Measurements from ENCODE around the gene TPM4.
"Not testable (repeated sequence)": the region's sequence is repeated elsewhere in the genome, so short reads cannot be mapped to it uniquely, and the experiment has no call there.

The TPM4 gene

GRCh38 chr19:16094360-16095070 lies 18.2 kb downstream of the TPM4 start:
- DNase-seq (ENCODE audit: low read depth in 1 of 2, low spot score in 1 of 2), result no peak

- no peak for DNase-seq (ENCODE audit: low read depth in 1 of 2, low spot score in 1 of 2)
Measured at GRCh38 chr19:16095071-16095571, 18.8 kb downstream of the TPM4 start.

- no peak for DNase-seq (ENCODE audit: low read depth in 1 of 2, low spot score in 1 of 2)
Measured at GRCh38 chr19:16096280-16096855, 20.1 kb downstream of the TPM4 start.

- no peak for DNase-seq (ENCODE audit: low read depth in 1 of 2, low spot score in 1 of 2)
Measured at GRCh38 chr19:16098416-16098768, 22.1 kb downstream of the TPM4 start.

- no peak for DNase-seq (ENCODE audit: low read depth in 1 of 2, low spot score in 1 of 2)
Measured at GRCh38 chr19:16098821-16099220, 22.5 kb downstream of the TPM4 start.

GRCh38 chr19:16099314-16099965 lies 23.1 kb downstream of the TPM4 start:
- DNase-seq (ENCODE audit: low read depth in 1 of 2, low spot score in 1 of 2), result not testable (repeated sequence)

- no peak for DNase-seq (ENCODE audit: low read depth in 1 of 2, low spot score in 1 of 2)
Measured at GRCh38 chr19:16100524-16100923, 24.2 kb downstream of the TPM4 start.

- DNase-seq (ENCODE audit: low read depth in 1 of 2, low spot score in 1 of 2), result no peak
Measured at GRCh38 chr19:16104722-16105121, 28.4 kb downstream of the TPM4 start.

GRCh38 chr19:16106121-16106520 lies 29.8 kb downstream of the TPM4 start:
- no peak for DNase-seq (ENCODE audit: low read depth in 1 of 2, low spot score in 1 of 2)

- peak; percentile 97 to 100 for DNase-seq (ENCODE audit: low read depth in 1 of 2, low spot score in 1 of 2)
Measured at GRCh38 chr19:16111160-16111908, 35.0 kb downstream of the TPM4 start, which contains the start of gene RAB8A. RAB8A (plus strand) TSS chr19:16111889; CDS start chr19:16111902, 13 bp downstream.

- no peak for DNase-seq (ENCODE audit: low read depth in 1 of 2, low spot score in 1 of 2)
Measured at GRCh38 chr19:16111909-16112752, 35.8 kb downstream of the TPM4 start.

GRCh38 chr19:16112778-16113177 lies 36.5 kb downstream of the TPM4 start:
- DNase-seq (ENCODE audit: low read depth in 1 of 2, low spot score in 1 of 2), result no peak

- no peak for DNase-seq (ENCODE audit: low read depth in 1 of 2, low spot score in 1 of 2)
Measured at GRCh38 chr19:16113727-16114126, 37.4 kb downstream of the TPM4 start.

GRCh38 chr19:16115301-16116039 lies 39.2 kb downstream of the TPM4 start:
- DNase-seq (ENCODE audit: low read depth in 1 of 2, low spot score in 1 of 2), result no peak

- no peak for DNase-seq (ENCODE audit: low read depth in 1 of 2, low spot score in 1 of 2)
Measured at GRCh38 chr19:16116067-16116466, 39.8 kb downstream of the TPM4 start.

GRCh38 chr19:16117594-16118033 lies 41.3 kb downstream of the TPM4 start:
- no peak for DNase-seq (ENCODE audit: low read depth in 1 of 2, low spot score in 1 of 2)

- peak in 1 of 2 donors; percentile 34 for DNase-seq (ENCODE audit: low read depth in 1 of 2, low spot score in 1 of 2)
Measured at GRCh38 chr19:16118489-16119033, 42.3 kb downstream of the TPM4 start.

GRCh38 chr19:16119075-16119857 lies 43.0 kb downstream of the TPM4 start:
- DNase-seq (ENCODE audit: low read depth in 1 of 2, low spot score in 1 of 2), result peak in 1 of 2 donors; percentile 28

- DNase-seq (ENCODE audit: low read depth in 1 of 2, low spot score in 1 of 2), result no peak
Measured at GRCh38 chr19:16121141-16121540, 44.8 kb downstream of the TPM4 start.

Measured in activated CD4-positive, alpha-beta T cell treated with anti-CD3 and anti-CD28 coated beads, Interleukin-2, amount 50 U/mL, for 24 hours (primary cell).